Mesenchymal stem cell (in vitro differentiated cells and primary cell): Measurements from ENCODE around the gene SPEN.

ENCODE experiments used
- DNase-seq: peaks from one replicate; pipeline ENCODE4 v3.0.0-alpha.2; 2013
- H2AFZ ChIP-seq: one replicate; pipeline ENCODE4 v1.6.1; 2013; ENCODE audit warnings: low read depth, mild to moderate bottlenecking, control low read depth, inconsistent platforms, low read length, moderate library complexity
- H2AK5ac ChIP-seq: 2 replicates; pipeline ENCODE4 v1.6.1; 2013; ENCODE audit warnings: low read length, moderate library complexity, mild to moderate bottlenecking, inconsistent platforms; ENCODE audit not compliant: severe bottlenecking
- H2BK120ac ChIP-seq: one replicate; pipeline ENCODE4 v1.6.1; 2013; ENCODE audit warnings: low read depth, mild to moderate bottlenecking, inconsistent platforms, low read length, moderate library complexity
- H2BK12ac ChIP-seq, 2 experiments: one replicate each; pipeline ENCODE4 v1.6.1; 2013; ENCODE audit warnings: inconsistent platforms in 2 of 2, low read length in 2 of 2, mild to moderate bottlenecking in 2 of 2, moderate library complexity in 2 of 2, control low read depth in 1 of 2
- H2BK15ac ChIP-seq: one replicate; pipeline ENCODE4 v1.6.1; 2013; ENCODE audit warnings: mild to moderate bottlenecking, low read depth, inconsistent platforms; ENCODE audit not compliant: poor library complexity, severe bottlenecking
- H2BK5ac ChIP-seq: 2 replicates; pipeline ENCODE4 v1.6.1; 2013; ENCODE audit warnings: low read depth, mild to moderate bottlenecking, low read length, control low read depth, inconsistent platforms; ENCODE audit not compliant: poor library complexity, severe bottlenecking
- H3K14ac ChIP-seq, 2 experiments: one replicate each; pipeline ENCODE4 v1.6.1; 2013; ENCODE audit warnings: inconsistent platforms in 2 of 2, low read length in 2 of 2, control low read depth in 1 of 2, mild to moderate bottlenecking in 1 of 2, moderate library complexity in 1 of 2
- H3K18ac ChIP-seq, 2 experiments: one replicate each; pipeline ENCODE4 v1.6.1; 2013; ENCODE audit warnings: inconsistent platforms in 2 of 2, low read length in 2 of 2, control low read depth in 1 of 2, low read depth in 1 of 2, mild to moderate bottlenecking in 1 of 2
- H3K23ac ChIP-seq, 2 experiments: one replicate each; pipeline ENCODE4 v1.6.1; 2013; ENCODE audit warnings: inconsistent platforms in 2 of 2, low read length in 2 of 2, mild to moderate bottlenecking in 2 of 2, moderate library complexity in 2 of 2, control low read depth in 1 of 2
- H3K27ac ChIP-seq: 2 replicates; pipeline ENCODE4 v1.5.1; 2013; ENCODE audit warnings: mild to moderate bottlenecking, moderate library complexity, low read length, control low read depth, inconsistent platforms; ENCODE audit not compliant: poor library complexity, severe bottlenecking
- H3K27me3 ChIP-seq, 2 experiments: 2 replicates each; pipeline versions ENCODE4 v1.6.1 to v1.7.0; 2013; ENCODE audit warnings: low read length in 2 of 2, mild to moderate bottlenecking in 2 of 2, moderate library complexity in 2 of 2, control low read depth in 1 of 2, inconsistent platforms in 1 of 2; ENCODE audit not compliant: control insufficient read depth in 1 of 2, insufficient read depth in 1 of 2
- H3K36me3 ChIP-seq, 2 experiments: 2 replicates each; pipeline versions ENCODE4 v1.6.1 to v1.7.0; 2013; ENCODE audit warnings: low read length in 2 of 2, control low read depth in 1 of 2, inconsistent platforms in 1 of 2, low read depth in 1 of 2, mild to moderate bottlenecking in 1 of 2; ENCODE audit not compliant: insufficient read depth in 2 of 2, control insufficient read depth in 1 of 2
- H3K4ac ChIP-seq, 2 experiments: one replicate each; pipeline ENCODE4 v1.6.1; 2013; ENCODE audit warnings: inconsistent platforms in 2 of 2, low read length in 2 of 2, mild to moderate bottlenecking in 2 of 2, moderate library complexity in 2 of 2, control low read depth in 1 of 2, low read depth in 1 of 2
- H3K4me1 ChIP-seq: 2 replicates; pipeline ENCODE4 v1.6.1; 2013; ENCODE audit warnings: low read depth, low read length, control low read depth; ENCODE audit not compliant: control insufficient read depth, insufficient read depth
- H3K4me2 ChIP-seq: 2 replicates; pipeline ENCODE4 v1.6.1; 2013; ENCODE audit warnings: low read length, mild to moderate bottlenecking, inconsistent platforms; ENCODE audit not compliant: poor library complexity, severe bottlenecking
- H3K4me3 ChIP-seq, 2 experiments: 2 replicates each; pipeline versions ENCODE4 v1.5.1 to v1.7.0; 2013; ENCODE audit warnings: low read length in 2 of 2, mild to moderate bottlenecking in 2 of 2, control low read depth in 1 of 2, low read depth in 1 of 2; ENCODE audit not compliant: insufficient read depth in 1 of 2
- H3K79me1 ChIP-seq: replicated peaks from 2 replicates; pipeline ENCODE4 v1.6.1; 2013; ENCODE audit warnings: mild to moderate bottlenecking, control low read depth, low read length, inconsistent platforms; ENCODE audit not compliant: poor library complexity, severe bottlenecking
- H3K9ac ChIP-seq: 2 replicates; pipeline ENCODE4 v1.7.0; 2013; ENCODE audit warnings: mild to moderate bottlenecking, low read length, moderate library complexity
- H3K9me3 ChIP-seq: 2 replicates; pipeline ENCODE4 v1.7.0; 2013; ENCODE audit warnings: mild to moderate bottlenecking, low read length; ENCODE audit not compliant: control insufficient read depth
- H4K8ac ChIP-seq: one replicate; pipeline ENCODE4 v1.6.1; 2013; ENCODE audit warnings: inconsistent platforms, mild to moderate bottlenecking, low read length, moderate library complexity
- H4K91ac ChIP-seq: one replicate; pipeline ENCODE4 v1.6.1; 2013; ENCODE audit warnings: mild to moderate bottlenecking, low read length, inconsistent platforms
- WGBS: methylation state at CpG from one replicate; pipeline ENCODE4 v1.1.7; 2013; ENCODE audit warnings: mixed read lengths; 5-methylcytosine and 5-hydroxymethylcytosine counted together

SPEN gene

GRCh38 chr1:15957221-15958095, 110.0 kb downstream of the SPEN start:
- 80% methylated on average over 14 of the region's 15 CpGs for WGBS
- no peak overlapping the region for H2AK5ac ChIP-seq
- no peak overlapping the region for H2BK120ac ChIP-seq
- no peaks in the 10 kb centered on the region for H3K27me3 ChIP-seq
- H2BK15ac ChIP-seq: no peak overlapping the region
- no peak overlapping the region for H4K8ac ChIP-seq
- no peak overlapping the region for H4K91ac ChIP-seq
- no peak overlapping the region for H3K4me3 ChIP-seq
- H3K4ac ChIP-seq: no peak overlapping the region
- peak; percentile 22 for DNase-seq
- no peak overlapping the region for H2AFZ ChIP-seq
- peaks cover 12 to 16% of the 10 kb centered on the region in 2 experiments for H3K36me3 ChIP-seq
- no peak overlapping the region for H3K14ac ChIP-seq
- no peak overlapping the region for H3K18ac ChIP-seq
- H3K23ac ChIP-seq: no peak overlapping the region
- H3K4me2 ChIP-seq: no peak overlapping the region
- H2BK5ac ChIP-seq: no peak overlapping the region
- peaks cover 34% of the 10 kb centered on the region for H3K4me1 ChIP-seq
- H2BK12ac ChIP-seq: no peak overlapping the region
- no peak overlapping the region for H3K27ac ChIP-seq
- H3K9ac ChIP-seq: no peak overlapping the region
- no peaks in the 10 kb centered on the region for H3K9me3 ChIP-seq
- peaks cover 15% of the 10 kb centered on the region for H3K79me1 ChIP-seq

DNA sequence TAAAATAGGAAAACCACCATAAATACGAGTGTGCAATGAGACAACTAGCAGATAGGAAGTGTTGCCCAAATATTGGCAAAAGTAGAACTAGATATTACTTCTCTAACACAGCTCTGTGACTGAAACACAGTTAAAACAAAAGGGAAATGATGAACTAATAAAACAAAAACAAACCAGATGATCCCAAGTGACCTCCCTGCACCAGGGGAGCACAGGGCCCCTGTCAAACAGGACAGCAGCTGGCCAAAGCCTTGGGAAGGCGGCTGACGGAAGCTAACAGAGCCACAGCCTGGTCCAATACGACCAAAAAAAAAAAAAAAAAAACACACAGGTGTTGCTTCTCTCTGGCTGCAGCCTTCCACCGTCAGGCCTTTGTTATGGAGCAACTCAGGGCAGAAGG, 110.6 kb downstream of the SPEN start:
- Histone ChIP-seq H3K36me3 (peaks cover 12 to 16% of the 10 kb centered on the region in 2 experiments), H3K4me1 (peaks cover 30% of the 10 kb centered on the region), H2BK120ac (no peak overlapping the region), H3K9ac (no peak overlapping the region), H3K4me2 (no peak overlapping the region), H3K18ac (no peak overlapping the region), H2BK15ac (no peak overlapping the region), H2AFZ (no peak overlapping the region), H3K27me3 (no peaks in the 10 kb centered on the region), H3K9me3 (no peaks in the 10 kb centered on the region), H2AK5ac (peak overlapping the region; percentile 42), H3K79me1 (peaks cover 15% of the 10 kb centered on the region), H3K27ac (peak overlapping the region; percentile 16), H4K8ac (no peak overlapping the region), H2BK12ac (no peak overlapping the region), H3K23ac (no peak overlapping the region), H3K4me3 (no peak overlapping the region), H2BK5ac (no peak overlapping the region), H4K91ac (no peak overlapping the region), H3K14ac (no peak overlapping the region), H3K4ac (no peak overlapping the region)
- WGBS: 51% methylated on average over 4 of the region's 5 CpGs
- no peak for DNase-seq

DNA sequence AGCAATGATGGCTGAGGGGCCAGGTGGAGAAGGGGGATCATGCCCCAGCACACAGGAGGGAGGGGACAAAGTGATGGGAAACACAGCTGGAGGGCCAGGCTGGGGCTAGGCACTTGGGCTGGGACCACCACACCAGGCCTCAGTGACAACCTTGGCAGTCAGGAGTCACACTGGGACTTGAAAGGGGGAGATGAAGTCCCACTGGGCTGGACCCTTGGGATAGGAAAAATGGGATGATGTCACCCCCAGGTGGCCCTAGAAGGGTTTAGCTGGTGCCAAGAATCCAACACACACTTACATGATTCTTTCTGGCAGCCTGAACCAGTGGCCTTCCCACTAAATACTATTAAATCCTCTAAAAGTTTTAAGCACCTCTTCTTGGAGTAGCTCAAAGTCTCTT, 111.3 kb downstream of the SPEN start:
- Histone ChIP-seq H3K4me2 (no peak overlapping the region), H2AK5ac (peak overlapping the region; percentile 42), H4K8ac (no peak overlapping the region), H3K23ac (no peak overlapping the region), H4K91ac (peak overlapping the region; percentile 78), H2AFZ (no peak overlapping the region), H3K27ac (peak overlapping the region; percentile 16), H3K14ac (no peak overlapping the region), H3K27me3 (no peaks in the 10 kb centered on the region), H3K4me1 (peaks cover 25% of the 10 kb centered on the region), H2BK5ac (no peak overlapping the region), H3K9me3 (no peaks in the 10 kb centered on the region), H3K9ac (peak overlapping the region; percentile 39), H3K4me3 (no peak overlapping the region), H2BK12ac (no peak overlapping the region), H3K4ac (no peak overlapping the region), H3K79me1 (peaks cover 15% of the 10 kb centered on the region), H3K18ac (no peak overlapping the region), H2BK120ac (no peak overlapping the region), H3K36me3 (peaks cover 12 to 16% of the 10 kb centered on the region in 2 experiments), H2BK15ac (no peak overlapping the region)
- DNase-seq: peak; percentile 29

DNA sequence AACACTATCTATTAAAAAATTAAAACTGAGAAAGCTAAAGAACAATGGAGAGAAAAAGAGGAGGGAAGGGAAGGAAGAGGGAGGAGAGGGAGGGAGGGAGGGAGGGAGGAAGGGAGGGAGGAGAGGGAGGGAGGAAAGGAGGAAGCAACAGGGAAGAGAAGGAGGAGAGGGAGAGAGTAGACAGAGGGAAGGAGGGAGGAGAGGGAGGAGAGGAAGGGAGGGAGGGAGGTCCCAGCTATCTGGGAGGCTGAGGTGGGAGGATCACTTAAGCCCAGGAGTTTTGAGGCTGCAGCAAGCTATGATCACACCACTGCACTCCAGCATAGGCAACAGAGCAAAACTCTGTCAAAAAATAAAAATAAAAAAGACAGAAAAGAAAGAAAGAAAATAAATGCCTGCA, 111.9 kb downstream of the SPEN start:
- H3K9ac ChIP-seq: no peak overlapping the region
- no peak overlapping the region for H2BK120ac ChIP-seq
- no peak for DNase-seq
- H3K4ac ChIP-seq: no peak overlapping the region
- no peak overlapping the region for H2BK15ac ChIP-seq
- no peak overlapping the region for H3K27ac ChIP-seq
- H3K36me3 ChIP-seq: peaks cover 8 to 14% of the 10 kb centered on the region in 2 experiments
- no peak overlapping the region for H2AK5ac ChIP-seq
- H3K79me1 ChIP-seq: peaks cover 15% of the 10 kb centered on the region
- H4K91ac ChIP-seq: no peak overlapping the region
- H3K27me3 ChIP-seq: no peaks in the 10 kb centered on the region
- no peak overlapping the region for H2AFZ ChIP-seq
- H2BK5ac ChIP-seq: no peak overlapping the region
- H3K23ac ChIP-seq: no peak overlapping the region
- no peaks in the 10 kb centered on the region for H3K9me3 ChIP-seq
- H4K8ac ChIP-seq: no peak overlapping the region
- no peak overlapping the region for H2BK12ac ChIP-seq
- no peak overlapping the region for H3K18ac ChIP-seq
- peaks cover 29% of the 10 kb centered on the region for H3K4me1 ChIP-seq
- H3K4me2 ChIP-seq: no peak overlapping the region
- H3K14ac ChIP-seq: no peak overlapping the region
- no peak overlapping the region for H3K4me3 ChIP-seq
